ENCODE results near the gene VWA3B. TPM values are rescaled to one million over a fixed set of nuclear protein-coding genes. Genes with fewer than 3 reads are reported as not detected.

Gene VWA3B
- polyA plus RNA-seq, 3 donors, result not detected

- Histone ChIP-seq H3K27me3 (ENCODE audit: control insufficient read depth in 2 of 2, insufficient read depth in 2 of 2, low read length in 2 of 2) (peaks cover 0 to 7% of the 10 kb centered on the region in 2 donors), H4K20me1 (ENCODE audit: insufficient read depth, low read length) (no peaks in the 10 kb centered on the region), H3K36me3 (replicated peaks in 1 of 2; ENCODE audit: control insufficient read depth in 1 of 2, insufficient read depth in 2 of 2, low read length in 2 of 2) (no peaks in the 10 kb centered on the region), H3K27ac (ENCODE audit: low read depth in 1 of 2, low read length in 2 of 2) (no peak overlapping the region), H2AFZ (ENCODE audit: insufficient read depth, low read depth, low read length, poor library complexity, severe bottlenecking) (no peak overlapping the region), H3K9ac (ENCODE audit: insufficient read depth, low read length, poor library complexity, severe bottlenecking) (no peak overlapping the region), H3K9me3 (replicated peaks in 1 of 2; ENCODE audit: control insufficient read depth in 1 of 2, insufficient read depth in 1 of 2, low read length in 2 of 2) (peaks cover 0 to 5% of the 10 kb centered on the region in 2 donors), H3K4me3 (replicated peaks in 1 of 3; ENCODE audit: low read depth in 2 of 3, low read length in 3 of 3) (no peak overlapping the region), H3K4me2 (replicated peaks; ENCODE audit: extremely low read depth, low read length, poor library complexity, severe bottlenecking) (no peak overlapping the region), H3K79me2 (ENCODE audit: insufficient read depth, low read length) (no peaks in the 10 kb centered on the region), H3K4me1 (ENCODE audit: control insufficient read depth in 1 of 2, insufficient read depth in 2 of 2, low read length in 2 of 2) (no peaks in the 10 kb centered on the region)
- intact Hi-C loops (cut with micrococcal nuclease), result no loop called here
- no peak overlapping the region for H3K4me3 Mint-ChIP-seq
- no peak for DNase-seq
- TF ChIP-seq, protein P1, sequence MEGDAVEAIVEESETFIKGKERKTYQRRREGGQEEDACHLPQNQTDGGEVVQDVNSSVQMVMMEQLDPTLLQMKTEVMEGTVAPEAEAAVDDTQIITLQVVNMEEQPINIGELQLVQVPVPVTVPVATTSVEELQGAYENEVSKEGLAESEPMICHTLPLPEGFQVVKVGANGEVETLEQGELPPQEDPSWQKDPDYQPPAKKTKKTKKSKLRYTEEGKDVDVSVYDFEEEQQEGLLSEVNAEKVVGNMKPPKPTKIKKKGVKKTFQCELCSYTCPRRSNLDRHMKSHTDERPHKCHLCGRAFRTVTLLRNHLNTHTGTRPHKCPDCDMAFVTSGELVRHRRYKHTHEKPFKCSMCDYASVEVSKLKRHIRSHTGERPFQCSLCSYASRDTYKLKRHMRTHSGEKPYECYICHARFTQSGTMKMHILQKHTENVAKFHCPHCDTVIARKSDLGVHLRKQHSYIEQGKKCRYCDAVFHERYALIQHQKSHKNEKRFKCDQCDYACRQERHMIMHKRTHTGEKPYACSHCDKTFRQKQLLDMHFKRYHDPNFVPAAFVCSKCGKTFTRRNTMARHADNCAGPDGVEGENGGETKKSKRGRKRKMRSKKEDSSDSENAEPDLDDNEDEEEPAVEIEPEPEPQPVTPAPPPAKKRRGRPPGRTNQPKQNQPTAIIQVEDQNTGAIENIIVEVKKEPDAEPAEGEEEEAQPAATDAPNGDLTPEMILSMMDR (IDR thresholded peaks at IDR 0.05), result no peak
- no peaks in the 10 kb centered on the region for H3K4me1 Mint-ChIP-seq
- H3K27ac Mint-ChIP-seq, result no peak overlapping the region
- H3K27me3 Mint-ChIP-seq (ENCODE audit: low read depth in 3 of 3), result peaks cover 5 to 13% (median 8%) of the 10 kb centered on the region in 3 donors
- 93% methylated on average over 2 of the region's 4 CpGs for WGBS (ENCODE audit: insufficient coverage)
- H3K9me3 Mint-ChIP-seq, result peaks cover 0 to 12% (median 9%) of the 10 kb centered on the region in 7 donors
- H3K36me3 Mint-ChIP-seq, result no peaks in the 10 kb centered on the region
Measured at GRCh38 chr2:98329549-98329948, 242.6 kb downstream of the VWA3B start.

DNA sequence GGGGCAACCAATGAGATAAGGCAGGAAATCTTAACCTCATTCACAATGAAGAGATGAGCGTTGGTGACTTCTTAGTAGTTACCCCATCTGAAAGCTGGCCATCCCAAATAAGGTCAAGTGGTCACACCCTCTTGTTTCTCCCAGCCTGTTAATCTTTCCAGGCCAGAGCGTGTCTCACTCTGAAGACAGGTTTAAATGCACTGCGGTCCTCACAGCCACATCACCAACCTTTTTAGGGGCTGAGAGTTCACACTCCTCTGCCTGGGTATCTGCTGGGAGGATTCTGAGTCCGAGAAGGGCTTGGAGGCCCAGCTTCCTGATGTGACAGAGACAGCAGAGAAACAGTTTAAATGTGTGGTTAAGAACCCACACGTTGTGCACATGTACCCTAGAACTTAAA, 246.0 kb downstream of the VWA3B start:
- Histone ChIP-seq H3K27ac (ENCODE audit: low read depth in 1 of 2, low read length in 2 of 2) (no peak overlapping the region), H3K79me2 (ENCODE audit: insufficient read depth, low read length) (no peaks in the 10 kb centered on the region)
- TF ChIP-seq, protein P1 (IDR thresholded peaks at IDR 0.05), result no peak

More for the DNA sequence above, 246.0 kb downstream of the VWA3B start:
- Histone ChIP-seq H3K36me3 (replicated peaks in 1 of 2; ENCODE audit: control insufficient read depth in 1 of 2, insufficient read depth in 2 of 2, low read length in 2 of 2) (no peaks in the 10 kb centered on the region), H3K27me3 (ENCODE audit: control insufficient read depth in 2 of 2, insufficient read depth in 2 of 2, low read length in 2 of 2) (peaks cover 0 to 12% of the 10 kb centered on the region in 2 donors), H4K20me1 (ENCODE audit: insufficient read depth, low read length) (no peaks in the 10 kb centered on the region), H3K9ac (ENCODE audit: insufficient read depth, low read length, poor library complexity, severe bottlenecking) (no peak overlapping the region), H3K4me1 (ENCODE audit: control insufficient read depth in 1 of 2, insufficient read depth in 2 of 2, low read length in 2 of 2) (no peaks in the 10 kb centered on the region), H3K9me3 (replicated peaks in 1 of 2; ENCODE audit: control insufficient read depth in 1 of 2, insufficient read depth in 1 of 2, low read length in 2 of 2) (peaks cover 0 to 2% of the 10 kb centered on the region in 2 donors), H2AFZ (ENCODE audit: insufficient read depth, low read depth, low read length, poor library complexity, severe bottlenecking) (no peak overlapping the region), H3K4me2 (replicated peaks; ENCODE audit: extremely low read depth, low read length, poor library complexity, severe bottlenecking) (no peak overlapping the region), H3K4me3 (replicated peaks in 1 of 3; ENCODE audit: low read depth in 2 of 3, low read length in 3 of 3) (no peak overlapping the region)
- peaks cover 0 to 6% (median 3%) of the 10 kb centered on the region in 7 donors for H3K9me3 Mint-ChIP-seq
- intact Hi-C loops (cut with micrococcal nuclease), result no loop called here
- 60% methylated on average over 1 of the region's 5 CpGs for WGBS (ENCODE audit: insufficient coverage)
- H3K36me3 Mint-ChIP-seq, result no peaks in the 10 kb centered on the region
- no peak overlapping the region for H3K4me3 Mint-ChIP-seq
- no peaks in the 10 kb centered on the region for H3K4me1 Mint-ChIP-seq
- DNase-seq, result no peak
- no peak overlapping the region for H3K27ac Mint-ChIP-seq
- peaks cover 10 to 28% (median 15%) of the 10 kb centered on the region in 3 donors for H3K27me3 Mint-ChIP-seq (ENCODE audit: low read depth in 3 of 3)

Measured in CD14-positive monocyte (primary cell).